HepG2 (cell line): ENCODE measurements around the gene ABCC3. TPM values are rescaled to one million over a fixed set of nuclear protein-coding genes. Genes with fewer than 3 reads are reported as not detected.

Experiments used
- ATAC-seq: fragments of 200-7000 bp; cut with Tn5 transposase; 3 replicates; pipeline ENCODE4 v1.9.1; 2020; ENCODE audit warnings: mild to moderate bottlenecking, moderate library complexity
- BruUV-seq: library from RNA; stranded (reverse); fragments of 400-500 nt; replicated peaks from 2 replicates; lab custom pipeline; 2021; lab: Mats Ljungman, UMichigan
- CTCF ChIA-PET: fragments of 300-600 bp; formaldehyde crosslinking; extraction: SDS; loops from one replicate; lab custom pipeline; 2021; ENCODE audit warnings: low total read pairs, inconsistent platforms, low intra/inter-chr PET ratio; lab: Yijun Ruan, JAX
- POLR2A ChIA-PET: fragments of 350-600 bp; sonication (Branson Sonifier 250); formaldehyde crosslinking; loops from one replicate; lab custom pipeline; 2020; ENCODE audit warnings: antibody characterized with exemption, inconsistent platforms; lab: Yijun Ruan, JAX
- DNase-seq: peaks from one replicate; pipeline ENCODE4 v3.0.0-alpha.2; 2015; ENCODE audit warnings: low spot score
- FAIRE-seq: peaks from 3 replicates; lab custom pipeline; 2011; peaks lifted over from hg19 to GRCh38; lab: Jason Lieb, UNC
- H2AFZ ChIP-seq: one replicate; pipeline ENCODE4 v1.6.1; 2011; ENCODE audit warnings: low read length, inconsistent platforms
- H3K27ac ChIP-seq: fragments of 300-600 bp; 3 replicates; pipeline ENCODE4 v1.8.0; 2011; ENCODE audit warnings: mixed run types, mild to moderate bottlenecking, mixed read lengths, low read length, inconsistent platforms; ENCODE audit not compliant: insufficient read depth; ENCODE audit errors: extremely low read length
- H3K27me3 ChIP-seq, 2 experiments: fragments of 200-600 bp in 1 of 2; 2 replicates in 1 of 2; 3 replicates in 1 of 2; pipeline versions ENCODE4 v1.6.0 to v1.8.0; 2011; ENCODE audit warnings: low read length in 2 of 2, mild to moderate bottlenecking in 2 of 2, moderate library complexity in 2 of 2, inconsistent platforms in 1 of 2; ENCODE audit not compliant: insufficient read depth in 2 of 2, control insufficient read depth in 1 of 2
- H3K36me3 ChIP-seq, 2 experiments: fragments of 200-600 bp in 1 of 2; replicated peaks in 1 of 2; 2 replicates in 1 of 2; 3 replicates in 1 of 2; pipeline versions ENCODE4 v1.5.1 to v1.8.0; 2011; ENCODE audit warnings: low read length in 2 of 2, inconsistent platforms in 1 of 2; ENCODE audit not compliant: insufficient read depth in 2 of 2, control insufficient read depth in 1 of 2
- H3K4me1 ChIP-seq: 2 replicates; pipeline ENCODE4 v1.5.1; 2012; ENCODE audit warnings: low read length, inconsistent platforms; ENCODE audit not compliant: insufficient read depth
- H3K4me2 ChIP-seq: 2 replicates; pipeline ENCODE4 v1.6.0; 2011; ENCODE audit warnings: low read depth, low read length, inconsistent platforms
- H3K4me3 ChIP-seq, 3 experiments: fragments of 200-600 bp in 1 of 3; sonication (generic), shearing (Covaris generic) in 1 of 3; replicated peaks in 1 of 3; 2 replicates each; pipeline ENCODE4 v1.5.1; 2011 to 2016; ENCODE audit warnings: low read length in 3 of 3, inconsistent platforms in 2 of 3, low read depth in 2 of 3, mild to moderate bottlenecking in 2 of 3, control low read depth in 1 of 3, mixed read lengths in 1 of 3; ENCODE audit not compliant: insufficient read depth in 1 of 3
- H3K79me2 ChIP-seq: one replicate; pipeline ENCODE4 v1.6.1; 2011; ENCODE audit warnings: low read length, inconsistent platforms; ENCODE audit not compliant: insufficient read depth
- H3K9ac ChIP-seq: 2 replicates; pipeline ENCODE4 v1.6.0; 2011; ENCODE audit warnings: mild to moderate bottlenecking, low read depth, low read length, inconsistent platforms; ENCODE audit not compliant: insufficient read depth
- H3K9me3 ChIP-seq: 2 replicates; pipeline ENCODE4 v1.5.1; 2012; ENCODE audit warnings: mild to moderate bottlenecking, low read length
- H4K20me1 ChIP-seq: 2 replicates; pipeline ENCODE4 v1.6.0; 2011; ENCODE audit warnings: inconsistent platforms, mild to moderate bottlenecking, low read length, moderate library complexity; ENCODE audit not compliant: insufficient read depth
- ARNTL ChIP-seq: sonication (generic); formaldehyde crosslinking; IDR thresholded peaks from 2 replicates; pipeline ENCODE4 v1.4.0; 2020; ENCODE audit warnings: mild to moderate bottlenecking, missing genetic modification reagents
- HDAC2 ChIP-seq: sonication (generic); formaldehyde crosslinking; IDR thresholded peaks from 2 replicates; pipeline ENCODE4 v1.4.0; 2020; ENCODE audit warnings: missing genetic modification reagents
- HNF1B ChIP-seq: sonication (generic); formaldehyde crosslinking; IDR thresholded peaks from 2 replicates; pipeline ENCODE4 v1.5.1; 2020; ENCODE audit warnings: mild to moderate bottlenecking, moderate library complexity, missing genetic modification reagents
- LCORL ChIP-seq, 2 experiments: fragments of 450-650 bp in 1 of 2; sonication (generic) in 1 of 2; formaldehyde crosslinking in 1 of 2; IDR thresholded peaks; 2 replicates each; pipeline versions ENCODE4 v1.5.0 to v1.6.1; 2017 to 2020; ENCODE audit warnings: antibody characterized with exemption in 1 of 2, missing genetic modification reagents in 1 of 2
- SMC3 ChIP-seq: IDR thresholded peaks from 2 replicates; pipeline ENCODE4 v1.6.1; 2011; ENCODE audit warnings: low read length, improper control_type of control experiment
- XRCC5 ChIP-seq: fragments of 200-400 bp; formaldehyde crosslinking; optimal IDR thresholded peaks from 2 replicates; pipeline ENCODE3; 2017; ENCODE audit warnings: mild to moderate bottlenecking, low read length
- ZBTB38 ChIP-seq: sonication (generic); formaldehyde crosslinking; IDR thresholded peaks from 2 replicates; pipeline ENCODE4 v1.5.1; 2020; ENCODE audit warnings: mild to moderate bottlenecking, missing genetic modification reagents
- ZFP1 ChIP-seq: IDR thresholded peaks from 2 replicates; pipeline ENCODE4 v1.6.1; 2016
- ZMYM2 ChIP-seq: sonication (generic); formaldehyde crosslinking; IDR thresholded peaks from 2 replicates; pipeline ENCODE4 v1.8.0; 2022; ENCODE audit warnings: mild to moderate bottlenecking, missing genetic modification reagents
- ZNF124 ChIP-seq: sonication (generic); formaldehyde crosslinking; IDR thresholded peaks from 2 replicates; pipeline ENCODE4 v1.4.0; 2020; ENCODE audit warnings: missing genetic modification reagents
- ZNF205 ChIP-seq: IDR thresholded peaks from 2 replicates; pipeline ENCODE4 v1.6.1; 2018; ENCODE audit warnings: missing biosample characterization, missing genetic modification reagents
- ZNF770 ChIP-seq: sonication (generic); formaldehyde crosslinking; IDR thresholded peaks from 2 replicates; pipeline ENCODE4 v1.5.0; 2020; ENCODE audit warnings: mild to moderate bottlenecking, missing genetic modification reagents
- WGBS: methylation state at CpG from one replicate; pipeline ENCODE4 v1.1.6; 2017; ENCODE audit warnings: low lambda C conversion rate; 5-methylcytosine and 5-hydroxymethylcytosine counted together
- in situ Hi-C: cut with HindIII; loops from 2 replicates; pipeline ENCODE4 v1.10.0; 2017; ENCODE audit warnings: low pct_unique_long_range_greater_than_20kb; ENCODE audit not compliant: extremely low pct_ligation_motif_present
- intact Hi-C: fragments of 100-400 bp; cut with micrococcal nuclease; formaldehyde crosslinking; loops from one replicate; pipeline ENCODE4 v1.10.0; 2022; ENCODE audit not compliant: unreplicated experiment
- polyA plus RNA-seq, 8 experiments: library from polyadenylated mRNA; depleted of rRNA in 3 of 8; stranded (reverse) in 7 of 8; unstranded in 1 of 8; fragments of >200 nt; fragmentation: Illumina TruSeq in 4 of 8; extraction: Trizol in 4 of 8; gene quantifications; 2 replicates each; pipeline versions ENCODE4 v1.2.1 to v1.2.3, GENCODE V29; 2011 to 2016; ENCODE audit warnings: low read depth in 4 of 8, missing spikeins in 1 of 8, mixed read lengths in 1 of 8; ENCODE audit not compliant: insufficient read depth in 1 of 8
- total RNA-seq, 5 experiments: library from RNA; depleted of rRNA; stranded (reverse); fragments of >200 nt; fragmentation: Illumina TruSeq; extraction: Trizol; gene quantifications; 2 replicates each; pipeline ENCODE4 v1.2.3, GENCODE V29; 2016; ENCODE audit warnings: low read depth in 1 of 5
- TF ChIP-seq, protein P1 (sequence below): IDR thresholded peaks from 2 replicates; pipeline ENCODE4 v1.6.1; 2016; ENCODE audit warnings: mild to moderate bottlenecking, missing biosample characterization, missing genetic modification reagents
- TF ChIP-seq, protein P2 (sequence below): sonication (generic); formaldehyde crosslinking; IDR thresholded peaks from 2 replicates; pipeline ENCODE4 v1.5.1; 2020; ENCODE audit warnings: missing genetic modification reagents, mild to moderate bottlenecking, borderline replicate concordance
- TF ChIP-seq, protein P3 (sequence below): IDR thresholded peaks from 2 replicates; pipeline ENCODE4 v1.6.1; 2016

The ABCC3 gene
- total and polyA plus RNA-seq, 2 of the 13 experiments (the other 11 are each of a cell fraction or from before 2014, with no cell fraction given) = 25.2 to 50.7 TPM

DNA sequence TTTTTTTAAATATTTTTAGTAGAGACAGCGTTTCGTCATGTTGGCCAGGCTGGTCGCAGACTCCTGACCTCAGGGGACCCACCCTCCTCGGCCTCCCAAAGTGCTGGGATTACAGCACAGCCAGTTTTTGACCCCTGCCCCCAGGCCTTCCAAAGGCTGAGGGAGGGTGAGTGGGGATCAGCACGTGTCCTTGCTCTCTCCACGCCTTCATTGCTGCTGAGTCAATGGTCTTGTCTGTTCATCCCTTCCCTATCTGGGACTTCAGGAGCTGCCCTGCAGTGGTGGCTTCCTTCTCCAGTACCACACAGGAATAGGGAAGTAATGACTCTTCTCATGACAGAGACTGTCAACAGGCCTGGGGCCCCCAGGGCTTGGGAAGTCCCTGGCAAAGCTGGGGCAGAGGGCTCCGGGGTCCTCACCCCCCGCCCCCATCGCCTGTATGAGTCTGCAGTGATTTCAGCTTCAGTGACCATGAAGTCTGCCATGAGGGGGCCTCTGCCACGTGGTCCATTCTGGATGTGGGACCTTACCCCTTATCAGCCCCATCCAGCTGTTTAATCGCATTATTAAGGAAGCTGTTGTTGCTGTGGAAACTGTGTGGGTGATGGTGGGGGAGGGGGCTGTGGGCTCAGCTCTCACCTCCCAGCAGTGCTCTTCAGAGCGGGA, 6.1 kb downstream of the ABCC3 start:
- Histone ChIP-seq H3K79me2 (peaks cover 9% of the 10 kb centered on the region), H3K27me3 (no peaks in the 10 kb centered on the region), H3K4me3 (no peak overlapping the region), H2AFZ (no peak overlapping the region), H3K9me3 (no peaks in the 10 kb centered on the region), H4K20me1 (no peaks in the 10 kb centered on the region), H3K4me1 (peaks cover 99% of the 10 kb centered on the region), H3K27ac (peak overlapping the region; percentile 53), H3K4me2 (0 out of 2 replicates have a peak overlapping the region, but pooled peaks have one; percentile 9), H3K36me3 (0 out of 5 replicates have a peak, but pooled peaks cover 0 to 4% of the 10 kb centered on the region in 2 experiments), H3K9ac (0 out of 2 replicates have a peak overlapping the region, but pooled peaks have one; percentile 3)
- ChIA-PET CTCF (no interaction called here), POLR2A (interaction anchor here (1.0 to 19.8 kb wide), 6 partner anchors 10 to 203 kb away, joined by 3 to 839 read pairs (median 30); partner anchors contain the start of gene LUC7L3)
- ATAC-seq (peak; percentile 38), DNase-seq (peak; percentile 79), FAIRE-seq (peak; percentile 72)
- 48% methylated on average over 12 of the region's 12 CpGs for WGBS
- in situ Hi-C loops = no loop called here
- intact Hi-C loops = no loop called here
- BruUV-seq = no TSS peak
- TF ChIP-seq LCORL (IDR thresholded peaks at IDR 0.05) (peak; percentile 59; the same call in 1 of the 2 replicates), LCORL (CRISPR knock-in tag; IDR thresholded peaks at IDR 0.05) (peak; percentile 96), SMC3 (no peak), HDAC2 (CRISPR knock-in tag) (peak; percentile 94), ZNF770 (CRISPR knock-in tag) (peak; percentile 75), ZNF124 (CRISPR knock-in tag) (peak; percentile 55; the same call in 1 of the 2 replicates), ZNF205 (0 out of 2 replicates have a peak, but pooled peaks have one; percentile 72), ZBTB38 (CRISPR knock-in tag) (0 out of 2 replicates have a peak, but pooled peaks have one; percentile 53), ZMYM2 (CRISPR knock-in tag) (0 out of 2 replicates have a peak, but pooled peaks have one; percentile 57), ARNTL (peak; percentile 91), XRCC5 (peak; percentile 11), HNF1B (CRISPR knock-in tag) (peak; percentile 26; the same call in 1 of the 2 replicates), ZFP1 (0 out of 2 replicates have a peak, but pooled peaks have one; percentile 44)
- TF ChIP-seq, protein P1, sequence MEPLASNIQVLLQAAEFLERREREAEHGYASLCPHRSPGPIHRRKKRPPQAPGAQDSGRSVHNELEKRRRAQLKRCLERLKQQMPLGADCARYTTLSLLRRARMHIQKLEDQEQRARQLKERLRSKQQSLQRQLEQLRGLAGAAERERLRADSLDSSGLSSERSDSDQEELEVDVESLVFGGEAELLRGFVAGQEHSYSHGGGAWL (CRISPR knock-in tag) = peak; percentile 39; the same call in 1 of the 2 replicates
- TF ChIP-seq, protein P2, sequence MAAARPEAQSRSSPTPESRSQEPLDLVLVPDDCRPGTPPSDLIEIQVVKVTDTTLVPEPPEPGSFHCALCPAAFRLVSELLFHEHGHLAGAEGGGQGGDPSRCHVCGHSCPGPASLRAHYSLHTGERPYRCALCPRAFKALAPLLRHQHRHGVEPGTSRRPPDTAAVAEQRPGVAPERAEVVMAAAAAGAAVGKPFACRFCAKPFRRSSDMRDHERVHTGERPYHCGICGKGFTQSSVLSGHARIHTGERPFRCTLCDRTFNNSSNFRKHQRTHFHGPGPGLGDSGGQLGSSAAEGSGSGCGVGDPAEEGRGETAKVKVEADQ = 0 out of 2 replicates have a peak, but pooled peaks have one; percentile 67
- TF ChIP-seq, protein P3, sequence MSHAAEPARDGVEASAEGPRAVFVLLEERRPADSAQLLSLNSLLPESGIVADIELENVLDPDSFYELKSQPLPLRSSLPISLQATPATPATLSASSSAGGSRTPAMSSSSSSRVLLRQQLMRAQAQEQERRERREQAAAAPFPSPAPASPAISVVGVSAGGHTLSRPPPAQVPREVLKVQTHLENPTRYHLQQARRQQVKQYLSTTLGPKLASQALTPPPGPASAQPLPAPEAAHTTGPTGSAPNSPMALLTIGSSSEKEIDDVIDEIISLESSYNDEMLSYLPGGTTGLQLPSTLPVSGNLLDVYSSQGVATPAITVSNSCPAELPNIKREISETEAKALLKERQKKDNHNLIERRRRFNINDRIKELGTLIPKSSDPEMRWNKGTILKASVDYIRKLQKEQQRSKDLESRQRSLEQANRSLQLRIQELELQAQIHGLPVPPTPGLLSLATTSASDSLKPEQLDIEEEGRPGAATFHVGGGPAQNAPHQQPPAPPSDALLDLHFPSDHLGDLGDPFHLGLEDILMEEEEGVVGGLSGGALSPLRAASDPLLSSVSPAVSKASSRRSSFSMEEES (CRISPR knock-in tag) = peak; percentile 72; the same call in 1 of the 2 replicates
